HS-5 (cell line): Measurements from ENCODE around the gene CCDC51.
"Not testable (repeated sequence)": the region's sequence is repeated elsewhere in the genome, so short reads cannot be mapped to it uniquely, and the experiment has no call there.

Experiments used
- DNase-seq: peaks from one replicate; pipeline ENCODE4 v3.0.0-alpha.2; 2012; ENCODE audit warnings: low read depth

CCDC51 gene

GRCh38 chr3:48405971-48406370 lies 33.9 kb downstream of the CCDC51 start:
- DNase-seq = no peak

- no peak for DNase-seq
Observed at GRCh38 chr3:48405343-48405881, 34.5 kb downstream of the CCDC51 start.

- no peak for DNase-seq
Observed at GRCh38 chr3:48404440-48405342, 35.2 kb downstream of the CCDC51 start.

GRCh38 chr3:48403533-48404439 lies 36.1 kb downstream of the CCDC51 start:
- no peak for DNase-seq

GRCh38 chr3:48402907-48403306 lies 37.0 kb downstream of the CCDC51 start:
- DNase-seq = no peak

GRCh38 chr3:48402281-48402732 lies 37.6 kb downstream of the CCDC51 start:
- peak; percentile 77 for DNase-seq

- DNase-seq = not testable (repeated sequence)
Observed at GRCh38 chr3:48401434-48401901, 38.5 kb downstream of the CCDC51 start.

- no peak for DNase-seq
Observed at GRCh38 chr3:48400824-48401433, 39.0 kb downstream of the CCDC51 start.

GRCh38 chr3:48399387-48400172 lies 40.3 kb downstream of the CCDC51 start:
- DNase-seq = no peak

- DNase-seq = no peak
Observed at GRCh38 chr3:48398701-48399386, 41.1 kb downstream of the CCDC51 start.

- DNase-seq = no peak
Observed at GRCh38 chr3:48397767-48398681, 41.9 kb downstream of the CCDC51 start.

- DNase-seq = no peak
Observed at GRCh38 chr3:48395714-48396113, 44.2 kb downstream of the CCDC51 start.

GRCh38 chr3:48394391-48394790 lies 45.5 kb downstream of the CCDC51 start:
- DNase-seq = no peak

- DNase-seq = no peak
Observed at GRCh38 chr3:48388966-48389365, 51.0 kb downstream of the CCDC51 start.

GRCh38 chr3:48387634-48388033 lies 52.3 kb downstream of the CCDC51 start:
- no peak for DNase-seq
